Neuronal stem cell (in vitro differentiated cells): ENCODE results near the gene KCNN4.

ENCODE experiments used
- DNase-seq: peaks from one replicate; pipeline ENCODE4 v3.0.0-alpha.2; 2013; ENCODE audit warnings: low spot score
- H2AFZ ChIP-seq: one replicate; pipeline ENCODE4 v1.6.1; 2013; ENCODE audit warnings: mild to moderate bottlenecking, low read length, inconsistent platforms
- H2AK5ac ChIP-seq: 2 replicates; pipeline ENCODE4 v1.6.1; 2013; ENCODE audit warnings: low read depth, mild to moderate bottlenecking, inconsistent platforms, low read length, moderate library complexity, mixed read lengths
- H2BK120ac ChIP-seq: 2 replicates; pipeline ENCODE4 v1.6.1; 2013; ENCODE audit warnings: low read depth, mild to moderate bottlenecking, inconsistent platforms, low read length, moderate library complexity, mixed read lengths
- H2BK12ac ChIP-seq: one replicate; pipeline ENCODE4 v1.6.1; 2013; ENCODE audit warnings: low read length, inconsistent platforms
- H2BK15ac ChIP-seq: 2 replicates; pipeline ENCODE4 v1.6.1; 2013; ENCODE audit warnings: mild to moderate bottlenecking, low read length, inconsistent platforms, mixed read lengths
- H2BK5ac ChIP-seq: one replicate; pipeline ENCODE4 v1.6.1; 2013; ENCODE audit warnings: inconsistent platforms, mild to moderate bottlenecking, low read length, moderate library complexity
- H3K14ac ChIP-seq: one replicate; pipeline ENCODE4 v1.6.1; 2013; ENCODE audit warnings: low read length, inconsistent platforms
- H3K18ac ChIP-seq: 2 replicates; pipeline ENCODE4 v1.6.1; 2013; ENCODE audit warnings: low read length, inconsistent platforms
- H3K23ac ChIP-seq: 2 replicates; pipeline ENCODE4 v1.6.1; 2013; ENCODE audit warnings: low read depth, mild to moderate bottlenecking, mixed read lengths, low read length, inconsistent platforms; ENCODE audit not compliant: poor library complexity
- H3K27ac ChIP-seq: replicated peaks from 3 replicates; pipeline ENCODE4 v1.5.1; 2013; ENCODE audit warnings: low read length, inconsistent platforms
- H3K27me3 ChIP-seq, 3 experiments: 2 replicates each; pipeline ENCODE4 v1.6.1; 2013; ENCODE audit warnings: low read length in 3 of 3, mild to moderate bottlenecking in 2 of 3, inconsistent platforms in 1 of 3, low read depth in 1 of 3, mixed read lengths in 1 of 3, moderate library complexity in 1 of 3; ENCODE audit not compliant: control insufficient read depth in 3 of 3, insufficient read depth in 3 of 3
- H3K36me3 ChIP-seq, 2 donors: replicated peaks in 1 of 2; 2 replicates each; pipeline ENCODE4 v1.6.1; 2013; ENCODE audit warnings: low read length in 2 of 2; ENCODE audit not compliant: control insufficient read depth in 2 of 2, insufficient read depth in 2 of 2
- H3K4ac ChIP-seq: 2 replicates; pipeline ENCODE4 v1.6.1; 2013; ENCODE audit warnings: inconsistent platforms, mild to moderate bottlenecking, low read length, moderate library complexity
- H3K4me1 ChIP-seq, 2 donors: 1 replicate in 1 of 2; 2 replicates in 1 of 2; pipeline ENCODE4 v1.6.1; 2013; ENCODE audit warnings: low read length in 2 of 2, low read depth in 1 of 2; ENCODE audit not compliant: control insufficient read depth in 2 of 2, insufficient read depth in 1 of 2
- H3K4me2 ChIP-seq: one replicate; pipeline ENCODE4 v1.6.1; 2013; ENCODE audit warnings: mild to moderate bottlenecking, low read length, inconsistent platforms; ENCODE audit not compliant: insufficient read depth, poor library complexity, severe bottlenecking
- H3K4me3 ChIP-seq, 2 donors: 2 replicates each; pipeline ENCODE4 v1.5.1; 2013; ENCODE audit warnings: low read length in 2 of 2, mild to moderate bottlenecking in 2 of 2, inconsistent platforms in 1 of 2, moderate library complexity in 1 of 2
- H3K79me1 ChIP-seq: one replicate; pipeline ENCODE4 v1.6.1; 2013; ENCODE audit warnings: low read depth, mild to moderate bottlenecking, inconsistent platforms, low read length, moderate library complexity
- H3K9ac ChIP-seq: one replicate; pipeline ENCODE4 v1.6.1; 2013; ENCODE audit warnings: mild to moderate bottlenecking, low read depth, low read length, inconsistent platforms; ENCODE audit not compliant: poor library complexity
- H3K9me3 ChIP-seq, 2 donors: replicated peaks in 1 of 2; 2 replicates each; pipeline versions ENCODE3 to v1.6.1; 2013; ENCODE audit warnings: low read length in 2 of 2, mild to moderate bottlenecking in 2 of 2, inconsistent platforms in 1 of 2, low read depth in 1 of 2, mixed read lengths in 1 of 2, moderate library complexity in 1 of 2; ENCODE audit not compliant: control insufficient read depth in 2 of 2, insufficient read depth in 1 of 2
- H4K8ac ChIP-seq: one replicate; pipeline ENCODE4 v1.6.1; 2013; ENCODE audit warnings: low read depth, mild to moderate bottlenecking, inconsistent platforms, low read length, moderate library complexity
- H4K91ac ChIP-seq: one replicate; pipeline ENCODE4 v1.6.1; 2013; ENCODE audit warnings: low read length, low read depth, mild to moderate bottlenecking, inconsistent platforms; ENCODE audit not compliant: poor library complexity
- WGBS, 2 donors: extraction: QIAGEN DNeasy Blood & Tissue Kit; methylation state at CpG; one replicate each; pipeline ENCODE4 v1.1.7; 2013; ENCODE audit warnings: missing lambda C conversion rate in 2 of 2, mixed read lengths in 1 of 2; ENCODE audit not compliant: insufficient read length in 2 of 2, insufficient replicate concordance in 1 of 2; ENCODE audit errors: extremely low coverage in 2 of 2; 5-methylcytosine and 5-hydroxymethylcytosine counted together

KCNN4 gene

GRCh38 chr19:43784241-43784980, 3.6 kb upstream of the KCNN4 start:
- H3K9ac ChIP-seq, result no peak overlapping the region
- DNase-seq, result no peak
- H3K23ac ChIP-seq, result no peak overlapping the region
- H3K18ac ChIP-seq, result no peak overlapping the region
- H3K79me1 ChIP-seq, result peaks cover under 1% of the 10 kb centered on the region
- H2BK120ac ChIP-seq, result no peak overlapping the region
- no peaks in the 10 kb centered on the region for H3K27me3 ChIP-seq
- H2BK5ac ChIP-seq, result no peak overlapping the region
- peak overlapping the region; percentile 68 for H2AK5ac ChIP-seq
- H2BK15ac ChIP-seq, result no peak overlapping the region
- no peak overlapping the region for H4K8ac ChIP-seq
- H3K36me3 ChIP-seq, result no peaks in the 10 kb centered on the region
- no peak overlapping the region for H3K27ac ChIP-seq
- no peak overlapping the region for H4K91ac ChIP-seq
- H2BK12ac ChIP-seq, result no peak overlapping the region
- peaks cover 0 to 6% of the 10 kb centered on the region in 2 donors for H3K4me1 ChIP-seq
- no CpG with 5 or more reads among the region's 4 CpGs for WGBS, 2 donors
- H3K4ac ChIP-seq, result no peak overlapping the region
- peak overlapping the region; percentile 89 for H2AFZ ChIP-seq
- no peak overlapping the region for H3K4me2 ChIP-seq
- H3K9me3 ChIP-seq, result no peaks in the 10 kb centered on the region
- no peak overlapping the region for H3K4me3 ChIP-seq
- no peak overlapping the region for H3K14ac ChIP-seq

DNA sequence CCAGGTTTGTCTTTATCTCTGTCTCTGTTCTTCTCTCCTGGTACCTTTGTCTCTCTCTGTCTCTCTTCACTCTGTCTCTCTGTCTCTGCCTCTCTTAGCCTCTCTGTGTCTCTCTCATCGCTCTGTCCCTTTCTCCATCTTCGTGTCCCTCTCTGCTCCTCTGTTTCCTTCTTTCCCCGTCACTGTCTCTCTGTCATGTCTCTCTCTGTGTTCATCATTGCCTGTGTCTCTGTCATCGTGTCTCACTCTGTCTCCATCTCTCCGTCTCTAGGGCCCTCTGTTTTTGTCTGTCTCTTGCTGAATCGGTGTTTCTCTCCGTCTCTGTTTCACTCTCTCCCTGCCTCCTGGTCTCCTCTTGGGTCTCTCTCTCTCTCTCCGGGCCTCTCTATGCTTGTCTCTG, 2.9 kb upstream of the KCNN4 start:
- no peak overlapping the region for H2BK5ac ChIP-seq
- H3K27ac ChIP-seq, result no peak overlapping the region
- WGBS, 2 donors, result no CpG with 5 or more reads among the region's 8 CpGs
- H2BK15ac ChIP-seq, result no peak overlapping the region
- H2AK5ac ChIP-seq, result no peak overlapping the region
- H3K36me3 ChIP-seq, result no peaks in the 10 kb centered on the region
- no peak overlapping the region for H3K18ac ChIP-seq
- H3K23ac ChIP-seq, result no peak overlapping the region
- no peaks in the 10 kb centered on the region for H3K27me3 ChIP-seq
- H3K9ac ChIP-seq, result no peak overlapping the region
- no peak overlapping the region for H3K14ac ChIP-seq
- no peak overlapping the region for H3K4ac ChIP-seq
- H4K8ac ChIP-seq, result no peak overlapping the region
- no peaks in the 10 kb centered on the region for H3K9me3 ChIP-seq
- peaks cover 1% of the 10 kb centered on the region for H3K79me1 ChIP-seq
- no peak for DNase-seq
- H2BK12ac ChIP-seq, result no peak overlapping the region
- H3K4me2 ChIP-seq, result no peak overlapping the region
- H2BK120ac ChIP-seq, result no peak overlapping the region
- no peak overlapping the region for H3K4me3 ChIP-seq
- H2AFZ ChIP-seq, result no peak overlapping the region
- H3K4me1 ChIP-seq, result peaks cover 0 to 6% of the 10 kb centered on the region in 2 donors
- H4K91ac ChIP-seq, result no peak overlapping the region

- WGBS, 2 donors, result no CpG with 5 or more reads among the region's 24 CpGs
- no peak for DNase-seq
- no peak overlapping the region for H2BK15ac ChIP-seq
- no peaks in the 10 kb centered on the region for H3K27me3 ChIP-seq
- H2AFZ ChIP-seq, result no peak overlapping the region
- no peak overlapping the region for H4K8ac ChIP-seq
- no peaks in the 10 kb centered on the region for H3K9me3 ChIP-seq
- H3K27ac ChIP-seq, result no peak overlapping the region
- no peak overlapping the region for H3K4me3 ChIP-seq
- H4K91ac ChIP-seq, result no peak overlapping the region
- H3K4me1 ChIP-seq, result peaks cover under 1 to 9% of the 10 kb centered on the region in 2 donors
- H3K79me1 ChIP-seq, result peaks cover 1% of the 10 kb centered on the region
- H3K9ac ChIP-seq, result no peak overlapping the region
- no peak overlapping the region for H3K4me2 ChIP-seq
- peak overlapping the region; percentile 57 for H2BK5ac ChIP-seq
- H2BK120ac ChIP-seq, result no peak overlapping the region
- no peak overlapping the region for H3K14ac ChIP-seq
- H3K4ac ChIP-seq, result no peak overlapping the region
- no peak overlapping the region for H3K23ac ChIP-seq
- H3K18ac ChIP-seq, result peak overlapping the region; percentile 59
- no peak overlapping the region for H2BK12ac ChIP-seq
- H3K36me3 ChIP-seq, result no peaks in the 10 kb centered on the region
- peak overlapping the region; percentile 31 for H2AK5ac ChIP-seq
These were observed 2.0 kb upstream of the KCNN4 start for GRCh38 chr19:43782689-43783231.

DNA sequence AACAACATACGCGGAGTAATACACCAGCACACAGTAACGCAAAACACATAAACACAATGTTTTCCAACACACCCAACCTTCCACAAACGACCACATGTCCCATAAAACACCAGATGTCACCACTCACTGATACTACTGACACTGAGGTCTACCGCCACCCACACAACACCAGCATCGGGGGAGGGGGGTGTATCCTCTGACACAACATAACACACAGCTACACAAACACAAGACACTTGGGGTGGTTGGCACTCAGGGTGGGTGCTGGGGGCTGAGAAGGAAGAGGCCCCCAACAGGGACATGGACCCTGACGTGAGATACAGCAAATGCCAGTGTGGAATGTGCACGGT, 1.5 kb upstream of the KCNN4 start:
- no peak overlapping the region for H3K9ac ChIP-seq
- H3K23ac ChIP-seq, result no peak overlapping the region
- H3K4ac ChIP-seq, result no peak overlapping the region
- no peak overlapping the region for H2AFZ ChIP-seq
- H4K8ac ChIP-seq, result no peak overlapping the region
- H3K27me3 ChIP-seq, result no peaks in the 10 kb centered on the region
- H2BK15ac ChIP-seq, result no peak overlapping the region
- H3K4me3 ChIP-seq, result no peak overlapping the region
- H2BK12ac ChIP-seq, result no peak overlapping the region
- no peak overlapping the region for H4K91ac ChIP-seq
- H3K14ac ChIP-seq, result no peak overlapping the region
- peaks cover 3 to 12% of the 10 kb centered on the region in 2 donors for H3K4me1 ChIP-seq
- no peak overlapping the region for H3K27ac ChIP-seq
- H3K9me3 ChIP-seq, result no peaks in the 10 kb centered on the region
- peak overlapping the region; percentile 59 for H3K18ac ChIP-seq
- peak overlapping the region; percentile 57 for H2BK5ac ChIP-seq
- H3K79me1 ChIP-seq, result peaks cover 1% of the 10 kb centered on the region
- no peak overlapping the region for H2BK120ac ChIP-seq
- 100% methylated on average over 2 of the region's 8 CpGs; no CpG with 5 or more reads in 1 of the 2 donors for WGBS, 2 donors
- DNase-seq, result no peak
- no peak overlapping the region for H3K4me2 ChIP-seq
- H3K36me3 ChIP-seq, result no peaks in the 10 kb centered on the region
- H2AK5ac ChIP-seq, result peak overlapping the region; percentile 31
